Neutrophil (primary cell): ENCODE measurements around the gene SLC9A9.

Source experiments
- H3K27ac ChIP-seq: fragments of 200-600 bp; sonication (generic); 2 replicates; pipeline ENCODE4 v1.5.1; 2016; ENCODE audit warnings: mild to moderate bottlenecking, moderate library complexity
- H3K27me3 ChIP-seq: fragments of 200-600 bp; sonication (generic); 2 replicates; pipeline ENCODE4 v1.6.0; 2016; ENCODE audit warnings: mild to moderate bottlenecking
- H3K36me3 ChIP-seq: fragments of 200-600 bp; sonication (generic); 2 replicates; pipeline ENCODE4 v1.5.1; 2017
- H3K4me1 ChIP-seq, 2 experiments: fragments of 200-600 bp in 1 of 2; sonication (generic) in 1 of 2; 1 replicate in 1 of 2; 2 replicates in 1 of 2; pipeline versions ENCODE4 v1.5.1 to v1.6.1; 2013 to 2016; ENCODE audit warnings: low read depth in 1 of 2, low read length in 1 of 2, mild to moderate bottlenecking in 1 of 2, moderate library complexity in 1 of 2; ENCODE audit not compliant: control insufficient read depth in 1 of 2, insufficient read depth in 1 of 2
- H3K4me3 ChIP-seq, 2 experiments: fragments of 200-600 bp in 1 of 2; sonication (generic) in 1 of 2; 1 replicate in 1 of 2; 2 replicates in 1 of 2; pipeline ENCODE4 v1.5.1; 2013 to 2016; ENCODE audit warnings: low read depth in 1 of 2, low read length in 1 of 2, mild to moderate bottlenecking in 1 of 2, moderate library complexity in 1 of 2
- H3K9me3 ChIP-seq: fragments of 200-600 bp; sonication (generic); 2 replicates; pipeline ENCODE4 v1.5.1; 2016
- CTCF ChIP-seq: fragments of 200-600 bp; sonication (generic); IDR thresholded peaks from 2 replicates; pipeline ENCODE4 v1.5.1; 2016; ENCODE audit warnings: antibody characterized with exemption

Gene SLC9A9

DNA sequence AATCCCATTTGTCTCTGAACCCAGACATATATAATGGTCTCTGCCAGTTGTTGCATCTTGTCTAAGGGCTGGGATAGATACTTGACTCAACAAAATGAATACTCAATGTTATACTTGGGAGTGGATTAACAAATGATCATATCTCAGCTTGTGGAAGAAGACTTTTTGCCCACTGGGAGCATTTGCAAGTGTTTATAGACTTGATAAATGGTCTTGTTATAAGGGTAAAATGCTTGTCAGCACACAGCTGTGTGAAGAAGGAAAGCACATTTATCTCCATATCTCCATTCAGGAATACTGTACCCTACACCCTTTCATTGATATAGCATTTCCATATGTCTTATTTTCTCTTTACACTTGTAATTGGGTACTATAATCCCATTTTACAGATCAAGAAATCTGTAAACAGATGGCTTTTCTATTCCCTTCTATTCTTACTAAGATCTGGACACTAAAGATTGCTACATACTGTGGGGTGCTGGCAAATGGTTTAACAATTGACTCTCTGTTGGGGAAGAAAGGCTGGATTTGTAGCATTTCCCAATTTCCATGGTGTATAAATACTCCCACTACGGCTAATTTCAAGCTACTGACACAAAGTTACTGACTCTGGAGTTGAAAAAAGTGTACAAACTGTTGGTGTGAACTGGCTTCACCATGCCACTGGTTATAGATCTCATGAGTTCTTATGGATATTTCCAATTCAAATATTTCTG, 574.1 kb downstream of the SLC9A9 start:
- TF ChIP-seq CTCF, result no peak
- no peaks in the 10 kb centered on the region for H3K4me1 ChIP-seq
- H3K27ac ChIP-seq, result no peak overlapping the region
- no peak overlapping the region for H3K4me3 ChIP-seq
- no peaks in the 10 kb centered on the region for H3K36me3 ChIP-seq
- no peaks in the 10 kb centered on the region for H3K9me3 ChIP-seq
- H3K27me3 ChIP-seq, result no peaks in the 10 kb centered on the region

DNA sequence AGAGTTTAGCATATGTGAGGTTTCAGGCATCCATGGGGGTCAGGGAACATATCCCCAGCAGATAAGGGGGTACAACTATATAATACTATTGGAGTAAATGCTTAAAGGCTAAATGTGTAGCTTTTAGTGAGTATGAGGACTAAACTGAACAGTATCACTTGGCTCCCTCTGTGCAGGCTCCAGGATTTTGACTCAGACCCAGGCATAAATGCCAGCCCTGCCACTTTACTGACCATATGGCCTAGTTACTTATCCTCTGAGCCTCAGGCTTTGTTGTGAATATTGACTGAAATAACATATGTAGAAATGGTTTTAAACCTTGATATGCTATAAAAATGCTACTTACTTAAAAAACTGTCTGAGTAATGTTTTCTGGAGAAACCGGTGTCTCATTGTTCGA, 577.1 kb downstream of the SLC9A9 start:
- H3K4me3 ChIP-seq, result no peak overlapping the region
- no peaks in the 10 kb centered on the region for H3K9me3 ChIP-seq
- no peaks in the 10 kb centered on the region for H3K36me3 ChIP-seq
- H3K27ac ChIP-seq, result no peak overlapping the region
- no peaks in the 10 kb centered on the region for H3K27me3 ChIP-seq
- H3K4me1 ChIP-seq, result no peaks in the 10 kb centered on the region
- no peak for TF ChIP-seq CTCF

DNA sequence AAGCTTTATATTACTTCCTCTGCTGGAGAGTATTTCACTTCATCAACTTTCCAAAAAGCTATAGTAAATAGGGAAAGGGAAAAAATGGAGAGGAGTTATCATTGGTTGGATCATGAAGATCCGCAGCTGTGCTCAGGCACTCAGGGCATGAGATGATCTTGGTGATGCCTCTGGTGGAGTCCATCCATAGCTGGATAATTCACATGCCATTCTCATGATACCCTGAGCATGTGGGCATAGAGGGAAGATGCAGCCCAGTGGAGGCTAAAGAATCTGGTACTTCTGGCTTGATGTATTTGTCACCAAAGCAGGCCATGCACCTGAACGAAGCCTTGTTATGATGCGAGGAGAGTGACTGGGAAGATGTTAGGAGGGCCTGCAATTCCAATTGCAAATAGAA, 578.5 kb downstream of the SLC9A9 start:
- Histone ChIP-seq H3K4me1 (no peaks in the 10 kb centered on the region), H3K27ac (no peak overlapping the region), H3K9me3 (no peaks in the 10 kb centered on the region), H3K27me3 (no peaks in the 10 kb centered on the region), H3K4me3 (no peak overlapping the region), H3K36me3 (no peaks in the 10 kb centered on the region)
- TF ChIP-seq CTCF, result no peak

DNA sequence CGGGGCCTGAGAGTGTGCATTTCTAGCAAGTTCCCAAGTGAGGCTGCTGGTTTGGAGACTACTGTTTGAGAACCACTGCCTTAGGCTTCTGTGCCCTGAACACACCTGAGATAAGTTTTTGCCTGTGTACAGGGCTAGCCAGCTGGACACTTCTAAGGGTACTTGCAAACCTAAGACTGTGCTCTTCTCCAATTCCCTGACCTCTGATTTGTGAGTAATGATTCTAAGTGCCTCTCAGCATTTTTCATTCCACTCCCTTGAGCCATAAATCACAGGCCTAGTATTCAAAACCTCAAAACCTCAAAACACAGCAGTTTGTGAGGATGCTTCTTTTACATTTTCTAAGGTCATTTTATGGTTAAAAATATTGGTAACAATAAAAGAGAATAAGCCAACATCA, 580.3 kb downstream of the SLC9A9 start:
- Histone ChIP-seq H3K36me3 (no peaks in the 10 kb centered on the region), H3K9me3 (no peaks in the 10 kb centered on the region), H3K4me3 (no peak overlapping the region), H3K27ac (no peak overlapping the region), H3K4me1 (no peaks in the 10 kb centered on the region), H3K27me3 (no peaks in the 10 kb centered on the region)
- no peak for TF ChIP-seq CTCF

DNA sequence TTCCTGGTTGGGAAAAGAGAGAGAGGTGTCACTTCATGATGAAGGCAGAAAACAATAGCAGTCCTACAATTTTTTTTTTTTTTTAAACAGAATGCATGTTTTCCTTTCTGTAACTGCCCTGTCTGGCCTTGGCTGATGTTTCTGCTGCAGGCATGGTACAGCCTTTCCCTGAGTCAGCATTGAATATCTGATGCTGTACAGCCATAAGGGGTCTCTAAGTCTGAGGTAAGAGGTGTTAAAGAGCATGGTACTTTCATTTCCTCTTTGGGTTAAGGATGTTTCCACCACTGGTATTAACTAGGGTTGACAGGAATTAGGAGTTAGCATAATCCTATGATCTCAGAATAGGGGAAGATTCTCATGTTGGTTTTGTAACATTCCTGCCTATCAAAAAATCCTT, 581.3 kb downstream of the SLC9A9 start:
- H3K4me1 ChIP-seq, result no peaks in the 10 kb centered on the region
- no peaks in the 10 kb centered on the region for H3K27me3 ChIP-seq
- H3K4me3 ChIP-seq, result no peak overlapping the region
- H3K36me3 ChIP-seq, result no peaks in the 10 kb centered on the region
- H3K9me3 ChIP-seq, result no peaks in the 10 kb centered on the region
- no peak for TF ChIP-seq CTCF
- no peak overlapping the region for H3K27ac ChIP-seq
